MCF 10A (cell line): ENCODE results near the gene CBX3. TPM values are rescaled to one million over a fixed set of nuclear protein-coding genes. Genes with fewer than 3 reads are reported as not detected.
"Not testable (repeated sequence)": the region's sequence is repeated elsewhere in the genome, so short reads cannot be mapped to it uniquely, and the experiment has no call there.

Experiments used
- BruUV-seq: library from RNA; stranded (reverse); fragments of 400-500 nt; replicated peaks from 2 replicates; lab custom pipeline; 2021; lab: Mats Ljungman, UMichigan
- CTCF ChIA-PET: fragments of 300-600 bp; sonication (Branson Sonifier 250); formaldehyde crosslinking; extraction: SDS; loops from one replicate; lab custom pipeline; 2021; ENCODE audit warnings: antibody characterized with exemption, inconsistent platforms; lab: Yijun Ruan, JAX
- POLR2A ChIA-PET: fragments of 300-600, 350-650 bp; sonication (Branson Sonifier 250); formaldehyde crosslinking; extraction: SDS; loops from one replicate; lab custom pipeline; 2020; ENCODE audit warnings: antibody characterized with exemption, inconsistent platforms; lab: Yijun Ruan, JAX
- DNase-seq: peaks from one replicate; pipeline ENCODE4 v3.0.0-alpha.2; 2018; ENCODE audit not compliant: unreplicated experiment
- H3K27ac Mint-ChIP-seq: one replicate; pipeline ENCODE4 v1.8.0; 2022; ENCODE audit warnings: mild to moderate bottlenecking, low read depth, mixed read lengths; ENCODE audit not compliant: unreplicated experiment
- H3K27me3 Mint-ChIP-seq: one replicate; pipeline ENCODE4 v1.8.0; 2022; ENCODE audit warnings: mixed read lengths; ENCODE audit not compliant: insufficient read depth, unreplicated experiment
- H3K36me3 Mint-ChIP-seq: one replicate; pipeline ENCODE4 v1.8.0; 2022; ENCODE audit warnings: mild to moderate bottlenecking, moderate library complexity, mixed read lengths; ENCODE audit not compliant: insufficient read depth, unreplicated experiment
- H3K4me1 Mint-ChIP-seq: one replicate; pipeline ENCODE4 v1.8.0; 2022; ENCODE audit warnings: mixed read lengths; ENCODE audit not compliant: insufficient read depth, unreplicated experiment
- H3K4me3 Mint-ChIP-seq: one replicate; pipeline ENCODE4 v1.8.0; 2022; ENCODE audit warnings: mild to moderate bottlenecking, moderate library complexity, mixed read lengths; ENCODE audit not compliant: unreplicated experiment
- H3K9me3 Mint-ChIP-seq: one replicate; pipeline ENCODE4 v1.8.0; 2022; ENCODE audit warnings: mixed read lengths; ENCODE audit not compliant: unreplicated experiment
- CTCF ChIP-seq: fragments of 200-600 bp; IDR thresholded peaks from one replicate; pipeline ENCODE4 v1.8.0; 2022; ENCODE audit warnings: antibody characterized with exemption, mild to moderate bottlenecking; ENCODE audit not compliant: unreplicated experiment
- intact Hi-C: fragments of 100-400 bp; cut with micrococcal nuclease; formaldehyde crosslinking; loops from 2 replicates; pipeline ENCODE4 v1.14.1; 2022
- total RNA-seq: library from RNA; stranded (reverse); gene quantifications from 2 replicates; pipeline ENCODE4 v1.2.3, GENCODE V29; 2022

CBX3 gene
- total RNA-seq, 1 experiment from 2014 or later = 171 TPM

GRCh38 chr7:26191974-26192479 is 9.5 kb upstream of the CBX3 start:
- POLR2A ChIA-PET = interaction anchor here (0.7 to 12.9 kb wide), 10 partner anchors 8 to 310 kb away, joined by 3 to 268 read pairs (median 8); partner anchors contain the start of genes CBX3 and HNRNPA2B1
- TF ChIP-seq CTCF = no peak
- TSS peak; percentile 70 for BruUV-seq

GRCh38 chr7:26192485-26193087 is 9.0 kb upstream of the CBX3 start:
- no peak for DNase-seq
- no TSS peak for BruUV-seq
- Mint-ChIP-seq H3K4me3 (no peak overlapping the region), H3K36me3 (peaks cover 100% of the 10 kb centered on the region), H3K9me3 (no peaks in the 10 kb centered on the region), H3K4me1 (peaks cover 29% of the 10 kb centered on the region), H3K27ac (no peak overlapping the region), H3K27me3 (no peaks in the 10 kb centered on the region)
- POLR2A ChIA-PET = interaction anchor here (0.7 to 12.9 kb wide), 9 partner anchors 7 to 311 kb away, joined by 3 to 268 read pairs (median 9); partner anchors contain the start of genes CBX3 and HNRNPA2B1
- CTCF ChIA-PET = interaction anchor here (0.6 to 4.8 kb wide), 9 partner anchors 10 to 300 kb away, joined by 3 to 43 read pairs (median 4); no protein-coding TSS in a partner anchor
- intact Hi-C loops = no loop called here
- TF ChIP-seq CTCF = no peak

More at GRCh38 chr7:26191974-26192479, 9.5 kb upstream of the CBX3 start:
- CTCF ChIA-PET = interaction anchor here (0.6 to 4.8 kb wide), 9 partner anchors 9 to 299 kb away, joined by 3 to 43 read pairs (median 4); no protein-coding TSS in a partner anchor
- H3K4me1 Mint-ChIP-seq = peaks cover 26% of the 10 kb centered on the region
- no peak for DNase-seq
- intact Hi-C loops = no loop called here
- no peaks in the 10 kb centered on the region for H3K27me3 Mint-ChIP-seq
- no peak overlapping the region for H3K4me3 Mint-ChIP-seq
- H3K27ac Mint-ChIP-seq = no peak overlapping the region
- H3K9me3 Mint-ChIP-seq = no peaks in the 10 kb centered on the region
- peaks cover 100% of the 10 kb centered on the region for H3K36me3 Mint-ChIP-seq

- no peak for TF ChIP-seq CTCF
- ChIA-PET POLR2A (interaction anchor here (0.9 to 12.9 kb wide), 6 partner anchors 8 to 105 kb away, joined by 3 to 268 read pairs (median 12); partner anchors contain the start of gene CBX3), CTCF (interaction anchor here (0.7 to 4.8 kb wide), 4 partner anchors 19 to 301 kb away, joined by 3 to 43 read pairs (median 5); no protein-coding TSS in a partner anchor)
- peak overlapping the region; percentile 98 for H3K4me3 Mint-ChIP-seq
- H3K9me3 Mint-ChIP-seq = no peaks in the 10 kb centered on the region
- peaks cover 100% of the 10 kb centered on the region for H3K36me3 Mint-ChIP-seq
- H3K27me3 Mint-ChIP-seq = no peaks in the 10 kb centered on the region
- intact Hi-C loops = no loop called here
- no peak overlapping the region for H3K27ac Mint-ChIP-seq
- no peak for DNase-seq
- H3K4me1 Mint-ChIP-seq = peaks cover 29% of the 10 kb centered on the region
- BruUV-seq = no TSS peak
Measured at GRCh38 chr7:26193432-26194207, 7.9 kb upstream of the CBX3 start.

- BruUV-seq, H3K27me3 Mint-ChIP-seq, DNase-seq, H3K27ac Mint-ChIP-seq, H3K9me3 Mint-ChIP-seq: not testable (repeated sequence)
- intact Hi-C loops = loop anchor here (5.0 kb wide), 1 partner anchor 242 kb away; no protein-coding TSS in a partner anchor
- Mint-ChIP-seq H3K4me1 (peaks cover 29% of the 10 kb centered on the region), H3K4me3 (peak overlapping the region; percentile 98), H3K36me3 (peaks cover 100% of the 10 kb centered on the region)
- ChIA-PET POLR2A (interaction anchor here (0.6 to 12.9 kb wide), 5 partner anchors 10 to 106 kb away, joined by 3 to 268 read pairs (median 5); no protein-coding TSS in a partner anchor), CTCF (interaction anchor here (0.6 to 4.8 kb wide), 6 partner anchors 23 to 302 kb away, joined by 3 to 43 read pairs (median 4); no protein-coding TSS in a partner anchor)
Measured at GRCh38 chr7:26194764-26195163, 6.8 kb upstream of the CBX3 start.
